Cardiac fibroblast (primary cell): ENCODE data around the gene IQCB1.
A peak's percentile ranks its signal among the peaks of the same experiment; 100 is the strongest.

Experiments
- DNase-seq, 2 donors: peaks; one replicate each; pipeline versions ENCODE4 v3.0.0 to v3.0.0-alpha.2; 2010; ENCODE audit warnings: low read depth in 2 of 2
- H3K4me3 ChIP-seq, 2 donors: replicated peaks in 1 of 2; 1 replicate in 1 of 2; 2 replicates in 1 of 2; pipeline ENCODE4 v1.5.1; 2011; ENCODE audit warnings: low read depth in 2 of 2, low read length in 2 of 2, mild to moderate bottlenecking in 2 of 2, moderate library complexity in 1 of 2
- CTCF ChIP-seq: IDR thresholded peaks from one replicate; pipeline ENCODE4 v1.5.1; 2011; ENCODE audit warnings: low read depth, mild to moderate bottlenecking, low read length, inconsistent platforms

Gene IQCB1

DNA sequence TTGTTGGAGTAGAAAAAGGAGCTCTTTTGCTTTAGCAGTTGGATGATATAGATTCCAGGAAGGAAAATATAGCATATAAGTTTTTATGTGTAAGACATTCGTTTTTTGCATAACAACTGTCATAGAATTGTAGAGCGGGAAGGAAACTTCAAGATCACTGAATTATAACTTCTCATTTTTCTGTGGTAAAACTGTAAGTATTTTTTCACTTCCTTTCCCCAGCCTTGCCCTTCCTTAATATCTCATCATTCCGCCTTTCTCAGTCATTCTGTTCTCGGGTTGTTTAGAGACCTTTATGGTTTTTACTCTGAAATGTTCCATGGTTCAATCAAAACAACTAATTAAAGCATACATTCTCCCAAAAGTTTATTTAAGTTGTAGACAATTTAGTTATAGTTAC, 1.2 kb upstream of the IQCB1 start:
- no peak for TF ChIP-seq CTCF
- DNase-seq: no peak
- H3K4me3 ChIP-seq: no peak overlapping the region

- peak overlapping the region; percentile 74 to 77 for H3K4me3 ChIP-seq
- no peak for DNase-seq
- no peak for TF ChIP-seq CTCF
Observed at GRCh38 chr3:121835465-121835801, 573 bp upstream of the IQCB1 start.

DNA sequence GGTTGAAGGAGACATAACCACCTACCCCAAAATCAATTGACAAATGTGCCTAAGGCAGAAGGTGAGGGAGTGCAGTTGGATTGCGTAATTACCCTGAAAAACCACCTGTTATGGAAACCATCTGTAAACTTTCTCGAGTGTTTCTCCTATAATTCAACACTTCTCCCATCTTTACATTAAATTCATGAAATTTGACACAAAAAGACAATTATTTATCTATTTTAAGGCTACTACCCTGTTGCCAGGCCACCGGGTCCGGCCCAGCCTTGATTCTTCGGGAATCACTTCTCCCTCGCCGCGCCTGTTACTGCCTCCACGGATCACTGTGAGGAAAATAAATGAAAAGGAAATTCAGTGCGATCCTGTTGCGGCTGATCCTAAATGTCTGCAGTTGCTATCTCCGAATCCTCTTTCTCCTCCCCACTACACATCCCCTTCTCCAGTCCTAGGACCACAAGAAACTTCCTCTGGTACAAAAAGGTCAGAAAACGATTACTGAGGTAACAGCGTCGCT, 646 bp downstream of the IQCB1 start:
- peak overlapping the region; percentile 74 to 77 for H3K4me3 ChIP-seq
- DNase-seq: peak in 1 of 2 donors; percentile 6
- TF ChIP-seq CTCF: no peak

DNA sequence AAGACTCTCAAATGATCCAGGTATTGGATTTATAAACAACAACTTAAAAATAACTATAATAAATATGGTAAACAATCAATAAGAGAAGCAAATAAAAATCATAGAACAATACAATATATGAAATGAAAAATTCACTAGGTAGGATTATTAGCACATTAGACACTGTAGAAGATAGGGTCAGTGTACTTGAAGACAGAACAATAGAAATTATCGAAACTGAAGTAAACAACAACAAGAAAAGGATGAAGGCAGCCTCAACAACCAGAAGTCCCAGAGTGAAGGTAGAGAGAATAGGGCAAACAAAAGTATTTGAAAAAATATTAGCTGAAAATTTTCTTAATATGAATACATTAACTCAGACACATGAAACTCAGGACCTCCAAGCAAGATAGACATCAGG, 11.9 kb downstream of the IQCB1 start:
- no peak for TF ChIP-seq CTCF
- no peak for DNase-seq
- no peak overlapping the region for H3K4me3 ChIP-seq

- DNase-seq: peak; percentile 57 to 62
- no peak for TF ChIP-seq CTCF
- no peak overlapping the region for H3K4me3 ChIP-seq
Observed at GRCh38 chr3:121821421-121822199, 13.2 kb downstream of the IQCB1 start.

GRCh38 chr3:121819236-121819635, 15.6 kb downstream of the IQCB1 start:
- H3K4me3 ChIP-seq: no peak overlapping the region
- no peak for DNase-seq
- no peak for TF ChIP-seq CTCF

DNA sequence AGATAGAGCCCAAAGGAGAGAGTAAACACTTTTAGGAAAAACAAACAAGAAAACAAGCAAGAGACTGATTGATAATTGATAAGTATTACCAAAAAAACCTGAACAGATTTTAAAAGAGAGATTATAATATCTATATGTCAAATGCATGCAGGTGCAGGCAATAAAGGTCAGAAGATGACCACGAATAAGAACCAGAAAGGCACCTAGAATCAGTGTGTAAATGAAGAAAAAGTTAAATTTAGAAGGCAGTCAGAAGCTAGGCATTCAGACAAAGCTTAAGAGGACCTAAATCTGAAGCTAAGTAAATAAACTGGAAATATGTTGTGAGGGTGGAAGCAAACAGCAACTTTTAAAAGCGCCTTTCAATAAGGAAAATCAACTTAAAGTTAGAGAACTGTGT, 16.3 kb downstream of the IQCB1 start:
- H3K4me3 ChIP-seq: no peak overlapping the region
- TF ChIP-seq CTCF: no peak
- no peak for DNase-seq
